DMS53 treated with DMSO at 0.1 percent for 48 hours (cell line): Measurements from ENCODE around the gene RAPGEF4.

ENCODE experiments used
- DNase-seq: peaks from one replicate; lab custom pipeline; 2025; ENCODE audit not compliant: unreplicated experiment; lab: John Stamatoyannopoulos, UW

The RAPGEF4 gene

GRCh38 chr2:172994864-172995263, 259.2 kb downstream of the RAPGEF4 start:
- DNase-seq, result peak; percentile 68

- peak; percentile 36 for DNase-seq
Measured at GRCh38 chr2:172995323-172996244, 259.9 kb downstream of the RAPGEF4 start.

- no peak for DNase-seq
Measured at GRCh38 chr2:172996387-172996961, 260.8 kb downstream of the RAPGEF4 start.

GRCh38 chr2:172997031-172997430, 261.4 kb downstream of the RAPGEF4 start:
- DNase-seq, result no peak

GRCh38 chr2:172998547-172999272, 263.1 kb downstream of the RAPGEF4 start:
- DNase-seq, result peak; percentile 31

- DNase-seq, result no peak
Measured at GRCh38 chr2:172999641-173000386, 264.2 kb downstream of the RAPGEF4 start.

- DNase-seq, result no peak
Measured at GRCh38 chr2:173001664-173002604, 266.3 kb downstream of the RAPGEF4 start.

- DNase-seq, result peak; percentile 94
Measured at GRCh38 chr2:173002751-173003541, 267.3 kb downstream of the RAPGEF4 start.

- no peak for DNase-seq
Measured at GRCh38 chr2:173008786-173009185, 273.1 kb downstream of the RAPGEF4 start.

GRCh38 chr2:173010233-173010632, 274.6 kb downstream of the RAPGEF4 start:
- DNase-seq, result no peak

- DNase-seq, result no peak
Measured at GRCh38 chr2:173016451-173016850, 280.8 kb downstream of the RAPGEF4 start.

- DNase-seq, result no peak
Measured at GRCh38 chr2:173017646-173018420, 282.2 kb downstream of the RAPGEF4 start.

- no peak for DNase-seq
Measured at GRCh38 chr2:173019755-173020154, 284.1 kb downstream of the RAPGEF4 start.

- peak; percentile 26 for DNase-seq
Measured at GRCh38 chr2:173021939-173022371, 286.3 kb downstream of the RAPGEF4 start.

GRCh38 chr2:173023718-173024117, 288.1 kb downstream of the RAPGEF4 start:
- no peak for DNase-seq

GRCh38 chr2:173026479-173026878, 290.8 kb downstream of the RAPGEF4 start:
- DNase-seq, result no peak

GRCh38 chr2:173027181-173028128, 291.8 kb downstream of the RAPGEF4 start:
- DNase-seq, result peak; percentile 72
